ENCODE measurements around the gene WLS.

Gene WLS

GRCh38 chr1:68085752-68086151, 146.6 kb downstream of the WLS start:
- no peak for DNase-seq (ENCODE audit: low spot score)

- DNase-seq (ENCODE audit: low spot score), result no peak
Measured at GRCh38 chr1:68083686-68084085, 148.6 kb downstream of the WLS start.

DNA sequence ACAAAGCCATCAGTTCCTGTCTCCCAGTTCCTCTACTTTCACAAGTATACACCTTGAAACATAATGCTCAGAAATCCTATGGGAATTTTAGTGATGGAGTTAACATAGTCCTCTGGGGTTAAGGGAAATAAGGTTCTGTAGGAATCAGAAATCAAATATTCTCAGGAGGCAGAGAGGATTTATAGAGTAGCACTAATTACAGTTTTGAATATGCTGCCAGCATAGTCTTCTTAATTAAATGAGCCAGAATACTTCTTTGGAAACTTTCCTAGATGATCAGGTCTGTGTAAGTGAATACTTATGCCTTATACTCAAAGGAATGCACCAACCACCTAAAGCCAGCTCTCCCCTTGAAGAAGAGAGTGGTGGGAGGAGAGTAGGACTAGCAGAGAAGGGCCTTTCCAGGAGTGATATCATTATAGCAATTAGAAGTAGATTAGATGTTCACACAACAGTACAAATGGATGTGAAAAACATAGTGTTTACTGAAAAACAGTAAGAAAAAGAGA, 150.5 kb downstream of the WLS start:
- DNase-seq (ENCODE audit: low spot score), result no peak

GRCh38 chr1:68078647-68079046, 153.7 kb downstream of the WLS start:
- DNase-seq (ENCODE audit: low spot score), result no peak
